ENCODE data around the gene FUT2.

The FUT2 gene

DNA sequence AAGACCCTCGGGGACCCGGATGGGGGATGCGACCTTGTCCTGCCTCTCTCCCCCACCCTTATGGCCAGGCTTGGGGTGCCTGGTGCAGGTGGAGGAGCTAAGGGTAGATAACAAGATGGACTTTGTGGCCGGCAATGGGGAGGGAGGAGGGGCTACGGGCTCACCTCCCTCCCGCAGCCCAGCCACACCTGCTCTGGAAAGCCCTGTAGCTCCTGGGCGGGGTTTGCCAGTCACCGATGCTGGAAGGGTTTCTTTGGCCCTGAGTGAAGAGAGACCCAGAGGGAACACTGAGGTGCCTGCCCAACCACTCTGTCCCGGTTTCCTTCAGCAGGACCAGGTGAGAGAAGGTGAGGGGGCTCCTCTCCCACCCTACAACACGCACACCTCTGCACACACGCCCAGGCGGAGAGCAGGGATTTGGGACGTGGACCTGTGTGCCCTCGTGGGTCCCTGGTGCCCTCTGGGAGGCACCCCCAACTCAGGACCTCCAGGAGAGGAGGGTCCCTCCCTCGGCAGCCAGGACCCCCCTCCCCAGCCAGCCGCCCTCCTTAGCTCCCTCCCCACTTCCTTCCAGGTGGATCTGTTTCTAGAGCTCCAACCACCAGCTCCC is at the start of gene FUT2:
Gene FUT2 (plus strand): TSS at position 229 of the 610 bp plus-strand sequence. CDS start 6,986 bp downstream, outside the sequence.
- TF ChIP-seq, protein P1, sequence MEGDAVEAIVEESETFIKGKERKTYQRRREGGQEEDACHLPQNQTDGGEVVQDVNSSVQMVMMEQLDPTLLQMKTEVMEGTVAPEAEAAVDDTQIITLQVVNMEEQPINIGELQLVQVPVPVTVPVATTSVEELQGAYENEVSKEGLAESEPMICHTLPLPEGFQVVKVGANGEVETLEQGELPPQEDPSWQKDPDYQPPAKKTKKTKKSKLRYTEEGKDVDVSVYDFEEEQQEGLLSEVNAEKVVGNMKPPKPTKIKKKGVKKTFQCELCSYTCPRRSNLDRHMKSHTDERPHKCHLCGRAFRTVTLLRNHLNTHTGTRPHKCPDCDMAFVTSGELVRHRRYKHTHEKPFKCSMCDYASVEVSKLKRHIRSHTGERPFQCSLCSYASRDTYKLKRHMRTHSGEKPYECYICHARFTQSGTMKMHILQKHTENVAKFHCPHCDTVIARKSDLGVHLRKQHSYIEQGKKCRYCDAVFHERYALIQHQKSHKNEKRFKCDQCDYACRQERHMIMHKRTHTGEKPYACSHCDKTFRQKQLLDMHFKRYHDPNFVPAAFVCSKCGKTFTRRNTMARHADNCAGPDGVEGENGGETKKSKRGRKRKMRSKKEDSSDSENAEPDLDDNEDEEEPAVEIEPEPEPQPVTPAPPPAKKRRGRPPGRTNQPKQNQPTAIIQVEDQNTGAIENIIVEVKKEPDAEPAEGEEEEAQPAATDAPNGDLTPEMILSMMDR (IDR thresholded peaks at IDR 0.05; ENCODE audit: low read depth, low read length) = no peak
- no peak for DNase-seq (ENCODE audit: extremely low read depth, low read depth)

DNA sequence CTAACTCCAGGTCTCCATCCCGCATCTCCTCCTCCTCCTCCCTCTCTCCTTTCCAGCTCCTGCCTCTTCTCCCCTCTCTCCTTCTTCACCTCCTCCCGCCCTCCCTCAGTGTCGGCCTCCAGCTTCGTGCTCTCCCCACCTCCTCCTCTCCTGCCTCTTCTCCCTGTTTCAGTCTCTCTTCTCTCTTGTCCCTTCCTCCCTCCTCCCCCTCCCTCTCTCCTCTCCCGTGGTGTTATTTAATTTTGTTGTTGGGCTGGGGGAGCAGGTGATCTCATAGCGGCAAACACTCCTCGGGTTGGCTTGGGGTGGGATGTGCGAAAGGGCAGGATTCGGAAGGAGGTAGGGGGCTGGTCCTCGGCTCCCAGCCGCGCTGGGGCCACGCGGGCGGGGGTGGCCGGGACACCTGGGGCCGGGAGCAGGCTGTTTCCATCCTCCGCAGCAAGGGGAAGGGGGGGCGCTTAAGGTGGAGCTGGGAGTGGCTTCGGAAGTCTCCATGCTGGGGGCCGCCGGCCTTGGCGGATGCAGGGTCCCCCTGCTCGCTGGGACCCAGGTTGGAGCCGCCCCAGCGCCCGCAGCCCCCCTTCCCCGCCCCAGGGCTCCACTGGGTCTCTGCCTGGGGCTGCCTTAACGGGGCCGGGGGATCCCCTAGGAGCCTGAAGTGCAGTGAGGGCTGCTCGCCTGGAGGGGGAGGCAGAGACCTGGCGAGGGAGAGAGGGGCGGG is 49.6 kb upstream of the FUT2 start, which contains the start of gene CA11:
Gene CA11 (minus strand): TSS at position 187 of the 721 bp plus-strand sequence. CDS start 555 bp downstream, outside the sequence.
- DNase-seq (ENCODE audit: extremely low read depth, low read depth) = no peak
- TF ChIP-seq, protein P1 (IDR thresholded peaks at IDR 0.05; ENCODE audit: low read depth, low read length) = peak; percentile 84

DNA sequence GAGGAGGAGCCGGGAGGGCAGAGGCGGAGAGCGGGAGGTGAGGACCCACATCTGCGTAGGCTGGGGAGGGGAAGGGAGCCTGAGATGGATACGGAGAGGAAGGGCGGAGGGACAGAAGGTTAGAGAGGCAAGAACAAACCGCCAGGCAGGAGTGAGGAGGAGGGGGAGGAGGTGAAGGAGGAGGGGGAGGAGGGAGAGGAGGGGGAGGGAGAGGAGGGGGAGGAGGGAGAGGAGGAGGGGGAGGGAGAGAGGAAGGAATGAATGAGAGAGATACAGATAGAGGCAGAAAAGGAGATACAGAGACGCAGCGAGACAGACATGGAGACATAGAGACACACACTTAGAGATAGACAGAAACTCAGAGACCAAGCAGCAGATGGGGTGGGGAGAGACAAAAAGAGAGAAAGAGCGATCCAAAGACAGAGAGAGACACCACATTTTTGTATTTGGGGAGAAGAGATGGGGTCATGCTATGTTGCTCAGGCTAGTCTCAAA is 49.0 kb upstream of the FUT2 start:
- TF ChIP-seq, protein P1 (IDR thresholded peaks at IDR 0.05; ENCODE audit: low read depth, low read length) = no peak

DNA sequence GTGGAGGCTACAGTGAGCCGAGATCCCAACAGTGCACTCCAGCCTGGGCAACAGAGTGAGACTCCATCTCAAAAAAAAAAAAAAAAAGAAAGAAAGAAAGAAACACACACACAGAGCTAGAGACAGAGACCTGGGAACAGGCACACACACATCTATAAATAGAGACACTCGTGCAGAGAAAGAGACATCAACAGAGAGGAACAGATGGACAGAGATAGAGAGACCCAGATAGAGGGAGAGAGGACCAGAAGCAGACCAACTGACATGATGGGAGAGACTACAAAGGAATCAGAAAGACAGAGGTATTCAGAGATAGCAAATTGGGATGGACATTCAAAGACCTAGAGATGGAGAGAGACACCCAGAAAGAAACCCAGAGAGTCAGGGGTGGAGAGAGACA is 47.6 kb upstream of the FUT2 start:
- TF ChIP-seq, protein P1 (IDR thresholded peaks at IDR 0.05; ENCODE audit: low read depth, low read length) = no peak
- no peak for DNase-seq (ENCODE audit: extremely low read depth, low read depth)

More for the DNA sequence above, 49.0 kb upstream of the FUT2 start:
- DNase-seq (ENCODE audit: extremely low read depth, low read depth) = no peak

DNA sequence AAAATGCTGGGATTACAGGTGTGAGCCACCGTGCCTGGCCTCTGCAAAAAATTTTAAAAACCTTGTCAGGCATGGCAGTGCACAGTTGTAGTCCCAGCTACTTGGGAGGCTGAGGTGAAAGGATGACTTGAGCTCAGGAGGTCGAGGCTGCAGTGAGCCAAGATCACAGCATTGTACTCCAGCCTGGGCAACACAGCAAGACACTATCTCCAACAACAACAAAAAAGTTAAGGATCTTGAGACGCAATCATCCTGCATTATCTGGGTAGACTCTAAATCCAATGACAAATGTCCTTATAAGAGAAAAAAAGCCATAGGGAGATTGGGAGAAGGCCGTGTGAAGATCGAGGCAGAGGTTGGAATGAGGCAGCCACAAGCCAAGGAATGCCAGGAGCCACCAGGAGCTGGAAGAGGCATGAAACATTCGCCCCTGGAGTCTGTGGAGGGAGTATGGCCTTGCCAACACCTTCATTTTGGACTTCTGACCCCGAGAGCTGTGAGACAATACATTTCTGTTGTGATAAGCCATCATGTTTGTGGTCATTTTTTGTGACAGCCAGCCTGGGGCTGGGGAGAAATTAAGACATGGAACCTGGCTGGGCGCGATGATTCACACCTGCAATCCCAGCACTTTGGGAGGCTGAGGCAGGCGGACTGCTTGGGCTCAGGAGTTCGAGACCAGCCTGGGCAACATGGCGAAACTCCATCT is 44.6 kb upstream of the FUT2 start:
- DNase-seq (ENCODE audit: extremely low read depth, low read depth) = no peak
- TF ChIP-seq, protein P1 (IDR thresholded peaks at IDR 0.05; ENCODE audit: low read depth, low read length) = no peak

DNA sequence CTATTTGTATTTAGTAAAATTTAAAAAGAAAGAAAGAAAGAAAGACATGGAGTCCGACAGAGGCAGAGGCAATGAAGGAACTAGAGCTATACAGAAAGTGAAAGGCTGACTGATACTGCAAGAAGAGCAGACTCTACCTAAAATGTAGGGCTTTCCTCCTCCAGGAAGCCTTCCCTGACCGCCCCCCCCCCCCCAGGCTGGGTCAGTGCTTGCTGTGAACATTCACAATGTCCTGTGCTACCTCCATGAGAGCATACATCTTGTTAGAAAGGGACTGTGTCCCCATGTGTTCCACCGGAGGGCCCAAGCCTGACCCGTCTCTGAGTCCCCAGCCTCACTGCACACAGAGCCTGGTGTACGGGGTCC is 44.1 kb upstream of the FUT2 start:
- TF ChIP-seq, protein P1 (IDR thresholded peaks at IDR 0.05; ENCODE audit: low read depth, low read length) = no peak
- no peak for DNase-seq (ENCODE audit: extremely low read depth, low read depth)

Data from AG09319 (cell line).